Upper lobe of left lung (tissue), 4 donors: Measurements from ENCODE around the gene SLC10A7.

Source experiments
- EP300 ChIP-seq, 4 donors: sonication (generic); formaldehyde crosslinking; IDR thresholded peaks; one replicate each; pipeline ENCODE4 v1.5.1; 2017; ENCODE audit warnings: antibody characterized with exemption in 4 of 4, control low read depth in 2 of 4
- POLR2AphosphoS5 ChIP-seq, 2 donors: sonication (generic); formaldehyde crosslinking; IDR thresholded peaks; one replicate each; pipeline ENCODE4 v1.5.1; 2017; ENCODE audit warnings: antibody characterized with exemption in 2 of 2
- TF ChIP-seq, protein P1 (sequence below), 6 experiments: fragments of 450-650 bp in 4 of 6; fragments of 200-600 bp in 2 of 6; sonication (generic) in 2 of 6; IDR thresholded peaks; one replicate each; pipeline ENCODE4 v1.5.1; 2016 to 2019; ENCODE audit warnings: antibody characterized with exemption in 6 of 6

DNA sequence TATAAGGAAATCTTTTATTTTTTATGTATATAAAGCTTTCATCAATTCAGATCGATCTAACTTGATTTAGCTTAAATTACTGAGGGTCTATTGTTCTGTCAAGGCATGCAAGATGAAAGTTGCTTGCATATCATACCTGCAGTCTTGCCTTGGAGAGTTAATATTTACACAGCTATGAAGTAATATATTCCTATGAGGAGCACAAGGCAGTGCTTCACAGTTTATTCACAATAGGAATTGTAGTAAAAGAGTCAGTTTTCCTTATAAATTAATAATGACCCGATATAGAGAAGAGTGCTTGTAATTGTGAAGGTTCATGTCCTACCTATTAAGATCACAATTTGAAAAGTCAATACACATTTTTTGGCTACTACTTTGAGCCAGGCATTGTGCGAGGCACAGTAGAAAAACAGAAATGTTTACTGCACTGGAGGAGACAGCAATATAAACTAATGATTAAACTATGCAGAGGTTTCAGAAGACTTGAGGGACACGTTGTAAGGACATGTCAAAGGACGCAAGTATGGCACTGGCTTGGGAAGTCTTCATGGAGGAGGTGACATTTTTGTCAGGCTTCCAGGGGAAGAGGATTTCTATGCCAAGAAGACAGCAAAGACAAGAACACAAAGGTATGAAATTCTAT, 268.6 kb downstream of the SLC10A7 start:
- TF ChIP-seq EP300 (IDR thresholded peaks at IDR 0.05) (no peak), POLR2AphosphoS5 (IDR thresholded peaks at IDR 0.05) (no peak)
- TF ChIP-seq, protein P1, sequence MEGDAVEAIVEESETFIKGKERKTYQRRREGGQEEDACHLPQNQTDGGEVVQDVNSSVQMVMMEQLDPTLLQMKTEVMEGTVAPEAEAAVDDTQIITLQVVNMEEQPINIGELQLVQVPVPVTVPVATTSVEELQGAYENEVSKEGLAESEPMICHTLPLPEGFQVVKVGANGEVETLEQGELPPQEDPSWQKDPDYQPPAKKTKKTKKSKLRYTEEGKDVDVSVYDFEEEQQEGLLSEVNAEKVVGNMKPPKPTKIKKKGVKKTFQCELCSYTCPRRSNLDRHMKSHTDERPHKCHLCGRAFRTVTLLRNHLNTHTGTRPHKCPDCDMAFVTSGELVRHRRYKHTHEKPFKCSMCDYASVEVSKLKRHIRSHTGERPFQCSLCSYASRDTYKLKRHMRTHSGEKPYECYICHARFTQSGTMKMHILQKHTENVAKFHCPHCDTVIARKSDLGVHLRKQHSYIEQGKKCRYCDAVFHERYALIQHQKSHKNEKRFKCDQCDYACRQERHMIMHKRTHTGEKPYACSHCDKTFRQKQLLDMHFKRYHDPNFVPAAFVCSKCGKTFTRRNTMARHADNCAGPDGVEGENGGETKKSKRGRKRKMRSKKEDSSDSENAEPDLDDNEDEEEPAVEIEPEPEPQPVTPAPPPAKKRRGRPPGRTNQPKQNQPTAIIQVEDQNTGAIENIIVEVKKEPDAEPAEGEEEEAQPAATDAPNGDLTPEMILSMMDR (IDR thresholded peaks at IDR 0.05), result no peak
